ENCODE data around the gene FAM24B.

GRCh38 chr10:122875843-122876466, 3.4 kb downstream of the FAM24B start:
- TF ChIP-seq EZH2 (IDR thresholded peaks at IDR 0.05; ENCODE audit: borderline replicate concordance, low read depth, low read length, severe bottlenecking) (no peak), CTCF (IDR thresholded peaks at IDR 0.05; ENCODE audit: extremely low read depth in 1 of 2, insufficient read depth in 1 of 2, low read depth in 1 of 2, low read length in 2 of 2) (no peak), POLR2A (IDR thresholded peaks at IDR 0.05; ENCODE audit: low read depth, low read length) (no peak), POLR2AphosphoS5 (IDR thresholded peaks at IDR 0.05; ENCODE audit: insufficient read depth, low read depth, low read length) (no peak), FOS (IDR thresholded peaks at IDR 0.05; ENCODE audit: borderline replicate concordance, insufficient read depth, low read length) (no peak), JUN (IDR thresholded peaks at IDR 0.05; ENCODE audit: borderline replicate concordance, insufficient read depth, insufficient read length, low read depth) (no peak), MYC (IDR thresholded peaks at IDR 0.05; ENCODE audit: low read depth, low read length) (no peak), MAX (IDR thresholded peaks at IDR 0.05; ENCODE audit: insufficient read depth, insufficient read length) (no peak), GATA2 (IDR thresholded peaks at IDR 0.05; ENCODE audit: insufficient read depth, insufficient read length, low read depth, low read length) (no peak)
